ENCODE measurements around the gene IQSEC1. TPM values are rescaled to one million over a fixed set of nuclear protein-coding genes. Genes with fewer than 3 reads are reported as not detected.
A peak's percentile ranks its signal among the peaks of the same experiment; 100 is the strongest.

Gene IQSEC1
- total and polyA plus RNA-seq, 2 of the 8 experiments (the other 6 are each of a cell fraction or from before 2014, with no cell fraction given), result 6.8 to 28.8 TPM

DNA sequence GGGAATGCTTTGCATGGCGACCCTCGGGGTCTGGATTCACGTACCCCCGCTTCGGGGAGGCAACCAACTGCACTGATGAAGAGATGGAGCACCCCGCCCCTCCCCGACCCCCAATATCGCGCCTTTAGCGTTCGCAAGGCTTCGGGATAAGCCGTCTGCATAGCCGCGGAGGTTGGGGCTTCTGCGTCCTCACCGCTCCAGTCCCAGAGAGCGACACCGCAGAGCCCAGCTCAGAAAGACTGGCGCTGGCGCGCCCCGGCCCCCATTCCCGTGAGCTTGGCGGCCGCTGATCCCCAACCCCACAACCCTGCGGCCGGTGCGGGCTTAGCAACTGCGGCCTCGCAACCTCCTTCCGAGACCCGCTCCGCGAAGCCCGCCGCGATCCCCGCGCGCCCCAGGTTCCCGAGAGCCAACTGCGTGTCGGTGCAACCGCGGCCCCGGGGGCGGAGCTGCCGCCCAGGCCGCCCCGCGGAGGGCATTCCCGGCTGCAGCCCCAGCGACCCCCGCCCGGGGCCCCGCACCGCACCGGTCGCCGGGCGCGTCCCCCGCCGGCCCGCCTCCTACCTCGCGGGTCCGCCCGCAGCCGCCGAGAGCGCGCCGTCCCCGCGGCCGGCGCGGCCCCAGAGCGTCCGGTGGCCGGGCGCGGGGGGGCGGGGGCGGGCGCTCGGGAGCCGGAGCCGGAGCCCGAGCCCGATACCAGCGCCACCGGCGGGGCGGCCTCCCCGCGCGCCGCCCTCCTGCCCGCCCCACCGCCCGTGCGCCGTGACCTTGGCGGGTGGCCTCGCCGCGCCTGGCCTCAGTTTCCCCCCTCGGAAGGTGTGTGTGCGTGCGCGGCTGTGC lies 79.5 kb downstream of the IQSEC1 start (continued):
- no peak for TF ChIP-seq GABPA (IDR thresholded peaks at IDR 0.05; ENCODE audit: borderline replicate concordance, insufficient read depth, low read length)
- TF ChIP-seq, protein P1, sequence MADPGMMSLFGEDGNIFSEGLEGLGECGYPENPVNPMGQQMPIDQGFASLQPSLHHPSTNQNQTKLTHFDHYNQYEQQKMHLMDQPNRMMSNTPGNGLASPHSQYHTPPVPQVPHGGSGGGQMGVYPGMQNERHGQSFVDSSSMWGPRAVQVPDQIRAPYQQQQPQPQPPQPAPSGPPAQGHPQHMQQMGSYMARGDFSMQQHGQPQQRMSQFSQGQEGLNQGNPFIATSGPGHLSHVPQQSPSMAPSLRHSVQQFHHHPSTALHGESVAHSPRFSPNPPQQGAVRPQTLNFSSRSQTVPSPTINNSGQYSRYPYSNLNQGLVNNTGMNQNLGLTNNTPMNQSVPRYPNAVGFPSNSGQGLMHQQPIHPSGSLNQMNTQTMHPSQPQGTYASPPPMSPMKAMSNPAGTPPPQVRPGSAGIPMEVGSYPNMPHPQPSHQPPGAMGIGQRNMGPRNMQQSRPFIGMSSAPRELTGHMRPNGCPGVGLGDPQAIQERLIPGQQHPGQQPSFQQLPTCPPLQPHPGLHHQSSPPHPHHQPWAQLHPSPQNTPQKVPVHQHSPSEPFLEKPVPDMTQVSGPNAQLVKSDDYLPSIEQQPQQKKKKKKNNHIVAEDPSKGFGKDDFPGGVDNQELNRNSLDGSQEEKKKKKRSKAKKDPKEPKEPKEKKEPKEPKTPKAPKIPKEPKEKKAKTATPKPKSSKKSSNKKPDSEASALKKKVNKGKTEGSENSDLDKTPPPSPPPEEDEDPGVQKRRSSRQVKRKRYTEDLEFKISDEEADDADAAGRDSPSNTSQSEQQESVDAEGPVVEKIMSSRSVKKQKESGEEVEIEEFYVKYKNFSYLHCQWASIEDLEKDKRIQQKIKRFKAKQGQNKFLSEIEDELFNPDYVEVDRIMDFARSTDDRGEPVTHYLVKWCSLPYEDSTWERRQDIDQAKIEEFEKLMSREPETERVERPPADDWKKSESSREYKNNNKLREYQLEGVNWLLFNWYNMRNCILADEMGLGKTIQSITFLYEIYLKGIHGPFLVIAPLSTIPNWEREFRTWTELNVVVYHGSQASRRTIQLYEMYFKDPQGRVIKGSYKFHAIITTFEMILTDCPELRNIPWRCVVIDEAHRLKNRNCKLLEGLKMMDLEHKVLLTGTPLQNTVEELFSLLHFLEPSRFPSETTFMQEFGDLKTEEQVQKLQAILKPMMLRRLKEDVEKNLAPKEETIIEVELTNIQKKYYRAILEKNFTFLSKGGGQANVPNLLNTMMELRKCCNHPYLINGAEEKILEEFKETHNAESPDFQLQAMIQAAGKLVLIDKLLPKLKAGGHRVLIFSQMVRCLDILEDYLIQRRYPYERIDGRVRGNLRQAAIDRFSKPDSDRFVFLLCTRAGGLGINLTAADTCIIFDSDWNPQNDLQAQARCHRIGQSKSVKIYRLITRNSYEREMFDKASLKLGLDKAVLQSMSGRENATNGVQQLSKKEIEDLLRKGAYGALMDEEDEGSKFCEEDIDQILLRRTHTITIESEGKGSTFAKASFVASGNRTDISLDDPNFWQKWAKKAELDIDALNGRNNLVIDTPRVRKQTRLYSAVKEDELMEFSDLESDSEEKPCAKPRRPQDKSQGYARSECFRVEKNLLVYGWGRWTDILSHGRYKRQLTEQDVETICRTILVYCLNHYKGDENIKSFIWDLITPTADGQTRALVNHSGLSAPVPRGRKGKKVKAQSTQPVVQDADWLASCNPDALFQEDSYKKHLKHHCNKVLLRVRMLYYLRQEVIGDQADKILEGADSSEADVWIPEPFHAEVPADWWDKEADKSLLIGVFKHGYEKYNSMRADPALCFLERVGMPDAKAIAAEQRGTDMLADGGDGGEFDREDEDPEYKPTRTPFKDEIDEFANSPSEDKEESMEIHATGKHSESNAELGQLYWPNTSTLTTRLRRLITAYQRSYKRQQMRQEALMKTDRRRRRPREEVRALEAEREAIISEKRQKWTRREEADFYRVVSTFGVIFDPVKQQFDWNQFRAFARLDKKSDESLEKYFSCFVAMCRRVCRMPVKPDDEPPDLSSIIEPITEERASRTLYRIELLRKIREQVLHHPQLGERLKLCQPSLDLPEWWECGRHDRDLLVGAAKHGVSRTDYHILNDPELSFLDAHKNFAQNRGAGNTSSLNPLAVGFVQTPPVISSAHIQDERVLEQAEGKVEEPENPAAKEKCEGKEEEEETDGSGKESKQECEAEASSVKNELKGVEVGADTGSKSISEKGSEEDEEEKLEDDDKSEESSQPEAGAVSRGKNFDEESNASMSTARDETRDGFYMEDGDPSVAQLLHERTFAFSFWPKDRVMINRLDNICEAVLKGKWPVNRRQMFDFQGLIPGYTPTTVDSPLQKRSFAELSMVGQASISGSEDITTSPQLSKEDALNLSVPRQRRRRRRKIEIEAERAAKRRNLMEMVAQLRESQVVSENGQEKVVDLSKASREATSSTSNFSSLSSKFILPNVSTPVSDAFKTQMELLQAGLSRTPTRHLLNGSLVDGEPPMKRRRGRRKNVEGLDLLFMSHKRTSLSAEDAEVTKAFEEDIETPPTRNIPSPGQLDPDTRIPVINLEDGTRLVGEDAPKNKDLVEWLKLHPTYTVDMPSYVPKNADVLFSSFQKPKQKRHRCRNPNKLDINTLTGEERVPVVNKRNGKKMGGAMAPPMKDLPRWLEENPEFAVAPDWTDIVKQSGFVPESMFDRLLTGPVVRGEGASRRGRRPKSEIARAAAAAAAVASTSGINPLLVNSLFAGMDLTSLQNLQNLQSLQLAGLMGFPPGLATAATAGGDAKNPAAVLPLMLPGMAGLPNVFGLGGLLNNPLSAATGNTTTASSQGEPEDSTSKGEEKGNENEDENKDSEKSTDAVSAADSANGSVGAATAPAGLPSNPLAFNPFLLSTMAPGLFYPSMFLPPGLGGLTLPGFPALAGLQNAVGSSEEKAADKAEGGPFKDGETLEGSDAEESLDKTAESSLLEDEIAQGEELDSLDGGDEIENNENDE (IDR thresholded peaks at IDR 0.05; ENCODE audit: insufficient replicate concordance, low read length), result no peak
- no peak for TF ChIP-seq CBX5 (IDR thresholded peaks at IDR 0.05; ENCODE audit: low read depth, low read length)
- TF ChIP-seq RBBP5 (IDR thresholded peaks at IDR 0.05; ENCODE audit: borderline replicate concordance, low read depth, low read length), result peak; percentile 20; the same call in 1 of the 2 replicates
- TF ChIP-seq POLR2A (IDR thresholded peaks at IDR 0.05; ENCODE audit: control extremely low read depth in 1 of 2, low read depth in 2 of 2, low read length in 2 of 2), result no peak
- no peak for TF ChIP-seq CREB1 (IDR thresholded peaks at IDR 0.05)
- TF ChIP-seq NRF1 (IDR thresholded peaks at IDR 0.05; ENCODE audit: low read depth, low read length), result no peak
- no peak for TF ChIP-seq MAFK (IDR thresholded peaks at IDR 0.05; ENCODE audit: low read depth, low read length)
- TF ChIP-seq, protein P2, sequence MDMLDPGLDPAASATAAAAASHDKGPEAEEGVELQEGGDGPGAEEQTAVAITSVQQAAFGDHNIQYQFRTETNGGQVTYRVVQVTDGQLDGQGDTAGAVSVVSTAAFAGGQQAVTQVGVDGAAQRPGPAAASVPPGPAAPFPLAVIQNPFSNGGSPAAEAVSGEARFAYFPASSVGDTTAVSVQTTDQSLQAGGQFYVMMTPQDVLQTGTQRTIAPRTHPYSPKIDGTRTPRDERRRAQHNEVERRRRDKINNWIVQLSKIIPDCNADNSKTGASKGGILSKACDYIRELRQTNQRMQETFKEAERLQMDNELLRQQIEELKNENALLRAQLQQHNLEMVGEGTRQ (IDR thresholded peaks at IDR 0.05; ENCODE audit: low read length), result no peak
